DMS 273 (cell line): Measurements from ENCODE around the gene COQ9.
"Not testable (repeated sequence)": the region's sequence is repeated elsewhere in the genome, so short reads cannot be mapped to it uniquely, and the experiment has no call there.

ENCODE experiments used
- DNase-seq: peaks from one replicate; lab custom pipeline; 2025; ENCODE audit not compliant: unreplicated experiment; lab: John Stamatoyannopoulos, UW

COQ9 gene

GRCh38 chr16:57426356-57426755 lies 20.9 kb upstream of the COQ9 start:
- DNase-seq, result peak; percentile 20

- DNase-seq, result no peak
Observed at GRCh38 chr16:57427307-57427706, 20.0 kb upstream of the COQ9 start.

GRCh38 chr16:57427824-57428223 lies 19.5 kb upstream of the COQ9 start:
- DNase-seq, result no peak

- no peak for DNase-seq
Observed at GRCh38 chr16:57430955-57431354, 16.3 kb upstream of the COQ9 start.

- no peak for DNase-seq
Observed at GRCh38 chr16:57432505-57432904, 14.8 kb upstream of the COQ9 start.

- DNase-seq, result no peak
Observed at GRCh38 chr16:57432989-57433388, 14.3 kb upstream of the COQ9 start.

GRCh38 chr16:57434003-57434402 lies 13.3 kb upstream of the COQ9 start:
- DNase-seq, result no peak

- no peak for DNase-seq
Observed at GRCh38 chr16:57435838-57436237, 11.4 kb upstream of the COQ9 start.

- DNase-seq, result not testable (repeated sequence)
Observed at GRCh38 chr16:57439947-57440346, 7.3 kb upstream of the COQ9 start.

- DNase-seq, result not testable (repeated sequence)
Observed at GRCh38 chr16:57440551-57440950, 6.7 kb upstream of the COQ9 start.

GRCh38 chr16:57444711-57445110 lies 2.6 kb upstream of the COQ9 start:
- no peak for DNase-seq

GRCh38 chr16:57445510-57445909 lies 1.8 kb upstream of the COQ9 start:
- DNase-seq, result no peak

GRCh38 chr16:57446531-57447185 lies 621 bp upstream of the COQ9 start:
- DNase-seq, result peak; percentile 74

GRCh38 chr16:57452021-57452420 lies 4.7 kb downstream of the COQ9 start:
- no peak for DNase-seq

GRCh38 chr16:57462209-57462977 lies 15.1 kb downstream of the COQ9 start, which contains the start of gene POLR2C:
POLR2C (plus strand) TSS chr16:57462679; CDS start chr16:57462725, 46 bp downstream.
- peak; percentile 96 for DNase-seq

GRCh38 chr16:57462978-57463362 lies 15.7 kb downstream of the COQ9 start:
- peak; percentile 39 for DNase-seq

- DNase-seq, result no peak
Observed at GRCh38 chr16:57464523-57464922, 17.2 kb downstream of the COQ9 start.

- no peak for DNase-seq
Observed at GRCh38 chr16:57468346-57468745, 21.1 kb downstream of the COQ9 start.

- DNase-seq, result no peak
Observed at GRCh38 chr16:57469046-57469445, 21.8 kb downstream of the COQ9 start.

GRCh38 chr16:57469917-57470470 lies 22.7 kb downstream of the COQ9 start:
- DNase-seq, result no peak

GRCh38 chr16:57470711-57471110 lies 23.4 kb downstream of the COQ9 start:
- no peak for DNase-seq

GRCh38 chr16:57471209-57471608 lies 23.9 kb downstream of the COQ9 start:
- DNase-seq, result no peak
